Fibroblast of skin of scalp (primary cell): ENCODE data around the gene KCNA3.
"Not testable (repeated sequence)": the region's sequence is repeated elsewhere in the genome, so short reads cannot be mapped to it uniquely, and the experiment has no call there.

Experiments used
- DNase-seq: peaks from one replicate; pipeline ENCODE4 v3.0.0-alpha.2; 2013

KCNA3 gene

GRCh38 chr1:110677526-110677925 lies 2.8 kb upstream of the KCNA3 start:
- DNase-seq: no peak

GRCh38 chr1:110676970-110677369 lies 2.2 kb upstream of the KCNA3 start:
- no peak for DNase-seq

GRCh38 chr1:110675060-110675791 lies 486 bp upstream of the KCNA3 start:
- no peak for DNase-seq

- no peak for DNase-seq
These were observed 869 bp downstream of the KCNA3 start for GRCh38 chr1:110673805-110674336.

GRCh38 chr1:110673197-110673701 lies 1.5 kb downstream of the KCNA3 start:
- DNase-seq: no peak

GRCh38 chr1:110672753-110673108 lies 2.0 kb downstream of the KCNA3 start:
- no peak for DNase-seq

GRCh38 chr1:110672001-110672752 lies 2.6 kb downstream of the KCNA3 start:
- peak; percentile 46 for DNase-seq

GRCh38 chr1:110671361-110671760 lies 3.4 kb downstream of the KCNA3 start:
- no peak for DNase-seq

GRCh38 chr1:110668549-110668948 lies 6.2 kb downstream of the KCNA3 start:
- no peak for DNase-seq

GRCh38 chr1:110667776-110668175 lies 7.0 kb downstream of the KCNA3 start:
- no peak for DNase-seq

- DNase-seq: no peak
These were observed 11.5 kb downstream of the KCNA3 start for GRCh38 chr1:110663241-110663640.

- not testable (repeated sequence) for DNase-seq
These were observed 15.2 kb downstream of the KCNA3 start for GRCh38 chr1:110659559-110659958.

- DNase-seq: no peak
These were observed 17.4 kb downstream of the KCNA3 start for GRCh38 chr1:110657351-110657750.

- no peak for DNase-seq
These were observed 24.1 kb downstream of the KCNA3 start for GRCh38 chr1:110650609-110651008.

GRCh38 chr1:110648417-110648816 lies 26.3 kb downstream of the KCNA3 start:
- DNase-seq: no peak

- peak; percentile 19 for DNase-seq
These were observed 27.4 kb downstream of the KCNA3 start for GRCh38 chr1:110647254-110647891.

GRCh38 chr1:110645821-110646735 lies 28.7 kb downstream of the KCNA3 start:
- DNase-seq: peak; percentile 39

- no peak for DNase-seq
These were observed 29.5 kb downstream of the KCNA3 start for GRCh38 chr1:110645211-110645610.

GRCh38 chr1:110643879-110644472 lies 30.8 kb downstream of the KCNA3 start:
- no peak for DNase-seq

- no peak for DNase-seq
These were observed 34.9 kb downstream of the KCNA3 start for GRCh38 chr1:110639724-110640386.

- DNase-seq: no peak
These were observed 36.2 kb downstream of the KCNA3 start for GRCh38 chr1:110638556-110638955.
